Effector CD8-positive, alpha-beta T cell (primary cell): ENCODE measurements around the gene GNG13.
"Not testable (repeated sequence)": the region's sequence is repeated elsewhere in the genome, so short reads cannot be mapped to it uniquely, and the experiment has no call there.

Experiments used
- DNase-seq: peaks from one replicate; lab custom pipeline; 2025; lab: John Stamatoyannopoulos, UW
- total RNA-seq, 4 experiments: gene quantifications; one replicate each; lab custom pipeline; 2026; lab: John Stamatoyannopoulos, UW

GNG13 gene
- total RNA-seq: 0 reads per million in 4 experiments

GRCh38 chr16:799948-800833 lies at the start of gene GNG13:
TSS of gene GNG13 (minus strand) at chr16:800734. CDS start at chr16:799077, 1,657 bp downstream.
- no peak for DNase-seq

- DNase-seq: no peak
These were observed 48.1 kb upstream of the GNG13 start for GRCh38 chr16:848510-849253.

- DNase-seq: no peak
These were observed 47.3 kb upstream of the GNG13 start for GRCh38 chr16:847681-848445.

- DNase-seq: no peak
These were observed 46.6 kb upstream of the GNG13 start for GRCh38 chr16:847151-847550.

- DNase-seq: no peak
These were observed 44.8 kb upstream of the GNG13 start for GRCh38 chr16:845351-845745.

GRCh38 chr16:844638-845350 lies 44.3 kb upstream of the GNG13 start:
- DNase-seq: no peak

- DNase-seq: no peak
These were observed 43.2 kb upstream of the GNG13 start for GRCh38 chr16:843771-844170.

GRCh38 chr16:842711-843560 lies 42.4 kb upstream of the GNG13 start:
- DNase-seq: no peak

GRCh38 chr16:842061-842476 lies 41.5 kb upstream of the GNG13 start:
- DNase-seq: no peak

- no peak for DNase-seq
These were observed 41.0 kb upstream of the GNG13 start for GRCh38 chr16:841455-842060.

GRCh38 chr16:840561-841454 lies 40.3 kb upstream of the GNG13 start:
- no peak for DNase-seq

- no peak for DNase-seq
These were observed 39.3 kb upstream of the GNG13 start for GRCh38 chr16:839643-840408.

GRCh38 chr16:838741-839140 lies 38.2 kb upstream of the GNG13 start:
- DNase-seq: no peak

GRCh38 chr16:836822-837221 lies 36.3 kb upstream of the GNG13 start:
- DNase-seq: not testable (repeated sequence)

GRCh38 chr16:836221-836620 lies 35.7 kb upstream of the GNG13 start:
- no peak for DNase-seq

GRCh38 chr16:835373-835772 lies 34.8 kb upstream of the GNG13 start:
- DNase-seq: no peak

- no peak for DNase-seq
These were observed 32.9 kb upstream of the GNG13 start for GRCh38 chr16:833411-833810.

GRCh38 chr16:832652-833336 lies 32.3 kb upstream of the GNG13 start:
- DNase-seq: no peak
